ENCODE results near the gene LDB3.

LDB3 gene

GRCh38 chr10:86708068-86708782 lies 39.9 kb downstream of the LDB3 start:
- Histone ChIP-seq H4K20me1 (ENCODE audit: insufficient read depth, low read length) (no peaks in the 10 kb centered on the region), H2AFZ (ENCODE audit: low read length) (no peak overlapping the region), H3K4me2 (ENCODE audit: low read depth, low read length) (no peak overlapping the region), H3F3A (ENCODE audit: insufficient read depth, low read length) (peaks cover 4% of the 10 kb centered on the region; the same call in 1 of the 2 replicates), H3K27me3 (replicated peaks; ENCODE audit: insufficient read depth, low read length) (no peaks in the 10 kb centered on the region), H3K4me3 (ENCODE audit: low read length) (no peak overlapping the region), H3K36me3 (replicated peaks; ENCODE audit: insufficient read depth, low read length) (no peaks in the 10 kb centered on the region), H3K4me1 (ENCODE audit: low read length) (peaks cover 3% of the 10 kb centered on the region; the same call in 1 of the 2 replicates), H3K27ac (ENCODE audit: low read length) (no peak overlapping the region), H3K9ac (ENCODE audit: low read length) (no peak overlapping the region), H3K9me2 (replicated peaks; ENCODE audit: insufficient read depth, low read length) (no peaks in the 10 kb centered on the region), H3K79me2 (ENCODE audit: low read length) (no peaks in the 10 kb centered on the region), H3K9me3 (replicated peaks; ENCODE audit: insufficient read depth, low read length) (no peaks in the 10 kb centered on the region)
- TF ChIP-seq CTCF (IDR thresholded peaks at IDR 0.05; ENCODE audit: low read length) (no peak), EZH2phosphoT487 (IDR thresholded peaks at IDR 0.05; ENCODE audit: low read length) (no peak), EZH2 (optimal IDR thresholded peaks at IDR 0.05; ENCODE audit: low read depth, low read length) (no peak)
- no peak for DNase-seq

- Histone ChIP-seq H3K9me3 (replicated peaks; ENCODE audit: insufficient read depth, low read length) (no peaks in the 10 kb centered on the region), H4K20me1 (ENCODE audit: insufficient read depth, low read length) (no peaks in the 10 kb centered on the region), H3K27me3 (replicated peaks; ENCODE audit: insufficient read depth, low read length) (no peaks in the 10 kb centered on the region), H3K27ac (ENCODE audit: low read length) (no peak overlapping the region), H3K36me3 (replicated peaks; ENCODE audit: insufficient read depth, low read length) (no peaks in the 10 kb centered on the region), H3K4me2 (ENCODE audit: low read depth, low read length) (no peak overlapping the region), H3K4me1 (ENCODE audit: low read length) (peaks cover 3% of the 10 kb centered on the region; the same call in 1 of the 2 replicates), H3K9me2 (replicated peaks; ENCODE audit: insufficient read depth, low read length) (no peaks in the 10 kb centered on the region), H3K4me3 (ENCODE audit: low read length) (no peak overlapping the region), H2AFZ (ENCODE audit: low read length) (no peak overlapping the region), H3F3A (ENCODE audit: insufficient read depth, low read length) (peaks cover 4% of the 10 kb centered on the region; the same call in 1 of the 2 replicates), H3K79me2 (ENCODE audit: low read length) (no peaks in the 10 kb centered on the region), H3K9ac (ENCODE audit: low read length) (no peak overlapping the region)
- TF ChIP-seq EZH2phosphoT487 (IDR thresholded peaks at IDR 0.05; ENCODE audit: low read length) (no peak), CTCF (IDR thresholded peaks at IDR 0.05; ENCODE audit: low read length) (no peak), EZH2 (optimal IDR thresholded peaks at IDR 0.05; ENCODE audit: low read depth, low read length) (no peak)
- DNase-seq = no peak
Measured at GRCh38 chr10:86708783-86709380, 40.6 kb downstream of the LDB3 start.

GRCh38 chr10:86709396-86710185 lies 41.3 kb downstream of the LDB3 start:
- Histone ChIP-seq H3K9me2 (replicated peaks; ENCODE audit: insufficient read depth, low read length) (no peaks in the 10 kb centered on the region), H3K9ac (ENCODE audit: low read length) (no peak overlapping the region), H2AFZ (ENCODE audit: low read length) (no peak overlapping the region), H3K27ac (ENCODE audit: low read length) (no peak overlapping the region), H3K4me1 (ENCODE audit: low read length) (peaks cover 3% of the 10 kb centered on the region; the same call in 1 of the 2 replicates), H3F3A (ENCODE audit: insufficient read depth, low read length) (peaks cover 4% of the 10 kb centered on the region; the same call in 1 of the 2 replicates), H3K9me3 (replicated peaks; ENCODE audit: insufficient read depth, low read length) (no peaks in the 10 kb centered on the region), H4K20me1 (ENCODE audit: insufficient read depth, low read length) (no peaks in the 10 kb centered on the region), H3K4me3 (ENCODE audit: low read length) (no peak overlapping the region), H3K4me2 (ENCODE audit: low read depth, low read length) (no peak overlapping the region), H3K79me2 (ENCODE audit: low read length) (no peaks in the 10 kb centered on the region), H3K27me3 (replicated peaks; ENCODE audit: insufficient read depth, low read length) (no peaks in the 10 kb centered on the region), H3K36me3 (replicated peaks; ENCODE audit: insufficient read depth, low read length) (no peaks in the 10 kb centered on the region)
- no peak for TF ChIP-seq CTCF (IDR thresholded peaks at IDR 0.05; ENCODE audit: low read length)
- no peak for TF ChIP-seq EZH2phosphoT487 (IDR thresholded peaks at IDR 0.05; ENCODE audit: low read length)
- TF ChIP-seq EZH2 (optimal IDR thresholded peaks at IDR 0.05; ENCODE audit: low read depth, low read length) = no peak
- no peak for DNase-seq
